Stimulated activated CD8-positive, alpha-beta memory T cell treated with anti-CD3 and anti-CD28 coated beads, Interleukin-15, amount 100 ng/mL, for 4 hours (primary cell): Measurements from ENCODE around the gene THUMPD2.

ENCODE experiments used
- DNase-seq, 2 donors: peaks; one replicate each; pipeline ENCODE4 v3.0.0-alpha.2; 2020; ENCODE audit warnings: low read depth in 2 of 2

The THUMPD2 gene

GRCh38 chr2:39718483-39718882 lies 60.6 kb downstream of the THUMPD2 start:
- no peak for DNase-seq

DNA sequence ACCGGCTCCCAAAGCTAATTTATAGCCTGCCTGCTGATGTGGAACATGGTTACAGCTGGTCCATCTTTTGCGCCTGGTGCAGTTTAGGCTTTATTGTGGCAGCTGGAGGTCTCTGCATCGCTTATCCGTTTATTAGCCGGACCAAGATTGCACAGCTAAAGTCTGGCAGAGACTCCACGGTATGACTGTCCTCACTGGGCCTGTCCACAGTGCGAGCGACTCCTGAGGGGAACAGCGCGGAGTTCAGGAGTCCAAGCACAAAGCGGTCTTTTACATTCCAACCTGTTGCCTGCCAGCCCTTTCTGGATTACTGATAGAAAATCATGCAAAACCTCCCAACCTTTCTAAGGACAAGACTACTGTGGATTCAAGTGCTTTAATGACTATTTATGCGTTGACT lies 62.0 kb downstream of the THUMPD2 start:
- no peak for DNase-seq

- no peak for DNase-seq
Observed at GRCh38 chr2:39715822-39716221, 63.2 kb downstream of the THUMPD2 start.

DNA sequence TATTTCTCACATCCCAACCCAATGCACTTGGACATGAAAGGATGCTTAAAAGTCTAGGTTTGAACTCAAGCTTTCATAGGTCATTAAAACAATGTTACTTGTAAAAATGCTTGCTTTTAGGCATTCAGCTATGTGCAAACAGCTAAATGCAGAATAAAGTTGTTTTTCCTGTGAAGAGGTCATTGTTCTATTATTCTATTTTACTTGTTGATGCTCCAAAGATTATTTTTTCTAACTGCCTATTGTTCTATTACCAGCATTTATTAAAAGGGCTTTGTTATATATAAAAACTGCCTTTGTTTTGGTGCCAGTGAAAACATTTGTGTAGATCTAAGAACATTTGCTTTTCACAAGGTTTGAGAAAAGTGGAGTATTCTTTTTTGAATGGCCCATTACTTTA lies 64.0 kb downstream of the THUMPD2 start:
- DNase-seq: no peak

- DNase-seq: no peak
Observed at GRCh38 chr2:39712953-39713352, 66.1 kb downstream of the THUMPD2 start.

GRCh38 chr2:39710807-39711206 lies 68.3 kb downstream of the THUMPD2 start:
- no peak for DNase-seq

- DNase-seq: no peak
Observed at GRCh38 chr2:39708003-39708402, 71.1 kb downstream of the THUMPD2 start.

GRCh38 chr2:39706945-39707344 lies 72.1 kb downstream of the THUMPD2 start:
- no peak for DNase-seq

DNA sequence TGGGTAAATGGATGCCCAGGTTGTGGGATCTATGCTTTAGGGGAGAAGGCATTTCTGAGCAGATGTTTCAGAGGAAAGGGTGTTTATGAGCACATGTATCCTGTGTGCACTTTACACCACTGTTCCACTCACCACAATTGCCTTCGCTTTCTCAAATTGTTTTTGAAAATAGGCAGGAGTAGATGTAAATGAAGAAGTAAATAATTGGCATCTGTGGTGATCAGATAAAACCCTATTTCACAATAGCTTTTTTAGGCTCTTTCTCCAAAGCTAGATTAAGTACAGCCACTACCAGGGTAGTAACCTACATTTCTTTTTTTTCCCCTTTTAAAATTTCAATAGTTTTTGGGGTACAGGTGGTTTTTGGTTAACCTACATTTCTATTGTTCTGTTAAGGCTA lies 72.7 kb downstream of the THUMPD2 start:
- DNase-seq: no peak

DNA sequence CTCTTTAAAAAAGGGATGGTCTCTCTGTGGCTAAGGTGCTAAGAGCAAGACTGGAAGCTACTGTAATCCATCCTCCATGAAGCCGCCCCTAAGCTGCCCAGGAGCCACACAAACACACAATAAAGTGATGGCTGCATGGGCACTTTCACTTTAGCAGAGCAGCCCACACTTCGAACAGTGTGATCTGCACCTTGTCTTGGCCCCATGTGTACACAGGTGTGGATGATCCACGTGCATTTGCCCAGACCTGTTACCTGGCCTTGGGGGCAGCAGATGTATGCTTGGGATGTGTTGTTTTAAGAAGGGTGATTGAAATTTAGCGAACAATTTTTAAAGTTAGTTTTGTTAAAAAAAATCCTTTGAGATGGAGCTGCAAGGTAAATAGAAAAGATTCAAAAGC lies 73.4 kb downstream of the THUMPD2 start:
- no peak for DNase-seq

GRCh38 chr2:39704540-39704939 lies 74.5 kb downstream of the THUMPD2 start:
- DNase-seq: no peak

GRCh38 chr2:39703181-39703872 lies 75.7 kb downstream of the THUMPD2 start:
- DNase-seq: no peak

DNA sequence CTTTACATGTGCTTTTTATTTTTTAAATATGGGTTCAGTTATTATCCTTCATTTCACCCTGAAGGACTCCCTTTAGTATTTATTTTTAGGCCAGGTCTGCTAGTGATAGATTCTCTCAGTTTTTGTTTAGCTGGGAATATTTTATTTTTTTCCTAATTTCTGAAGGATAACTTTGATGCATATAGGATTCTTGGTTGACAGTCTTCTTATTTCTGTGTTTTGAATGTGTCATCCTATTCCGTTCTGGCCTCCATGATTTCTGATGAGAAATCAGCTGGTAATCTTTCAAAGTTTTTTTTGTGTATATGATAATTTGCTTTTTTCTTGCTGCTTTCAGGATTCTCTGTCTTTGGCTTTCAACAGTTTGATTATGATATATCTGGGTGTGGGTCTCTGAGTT lies 77.9 kb downstream of the THUMPD2 start:
- DNase-seq: no peak

DNA sequence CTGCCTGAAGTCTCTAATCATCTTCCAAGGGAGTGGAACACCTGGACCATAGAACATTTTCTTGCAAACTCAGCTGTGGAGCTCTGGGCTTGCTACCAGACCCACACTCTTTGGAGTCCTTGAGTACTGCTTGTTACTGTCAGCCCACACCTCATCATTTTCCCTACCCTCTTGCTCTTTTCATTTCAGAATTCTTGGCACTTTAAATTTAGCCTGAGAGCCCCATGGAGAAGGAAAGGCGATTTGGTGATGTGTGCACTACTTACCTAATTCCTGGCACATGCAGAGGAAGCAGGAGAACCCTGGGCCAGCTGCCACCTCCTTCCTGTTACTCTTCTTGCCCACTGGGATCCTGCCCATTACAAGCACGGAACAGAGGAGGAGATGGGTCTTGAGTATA lies 81.6 kb downstream of the THUMPD2 start:
- no peak for DNase-seq

GRCh38 chr2:39696838-39697237 lies 82.2 kb downstream of the THUMPD2 start:
- DNase-seq: no peak

DNA sequence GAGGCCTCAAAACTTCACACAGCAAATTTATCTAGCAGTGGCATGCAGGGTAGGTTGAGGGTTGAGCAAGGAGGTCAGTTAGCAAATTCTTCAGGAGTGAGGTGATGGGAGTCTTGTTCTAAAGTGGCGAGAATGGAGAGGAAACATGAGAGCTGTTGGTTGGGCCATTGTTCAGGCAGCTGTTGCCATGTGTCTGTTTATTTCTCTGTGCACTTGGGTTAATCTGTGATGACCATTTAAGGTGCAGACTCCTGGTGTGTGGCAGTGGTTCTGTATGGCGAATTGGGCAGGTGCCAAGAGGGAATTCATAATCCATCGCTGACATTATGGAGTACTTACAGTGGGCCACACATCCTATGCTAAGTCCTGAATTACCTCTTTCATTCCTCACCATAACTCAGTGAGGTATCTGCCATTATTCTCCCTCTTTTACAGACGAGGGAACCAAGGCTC lies 82.9 kb downstream of the THUMPD2 start:
- no peak for DNase-seq

DNA sequence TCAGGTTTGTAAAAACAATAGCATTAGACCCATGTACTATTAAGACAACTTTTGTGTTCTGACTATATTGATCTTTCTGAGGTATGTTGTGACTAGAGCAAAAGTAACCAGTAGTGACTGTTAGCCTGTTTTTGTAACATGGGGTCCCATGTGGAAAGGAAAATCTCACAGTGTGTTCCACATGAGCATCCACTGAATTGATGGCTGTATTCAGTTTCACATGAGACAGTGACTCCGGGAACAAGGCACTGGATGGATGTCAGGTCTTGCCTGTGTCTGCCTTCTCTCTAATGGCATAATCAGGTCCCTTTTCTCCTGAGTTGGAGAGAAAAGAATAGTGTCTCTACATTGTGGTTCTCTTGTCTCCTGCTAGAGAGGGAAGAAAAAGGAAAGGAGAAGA lies 85.8 kb downstream of the THUMPD2 start:
- DNase-seq: no peak

- no peak for DNase-seq
Observed at GRCh38 chr2:39689876-39690275, 89.2 kb downstream of the THUMPD2 start.

DNA sequence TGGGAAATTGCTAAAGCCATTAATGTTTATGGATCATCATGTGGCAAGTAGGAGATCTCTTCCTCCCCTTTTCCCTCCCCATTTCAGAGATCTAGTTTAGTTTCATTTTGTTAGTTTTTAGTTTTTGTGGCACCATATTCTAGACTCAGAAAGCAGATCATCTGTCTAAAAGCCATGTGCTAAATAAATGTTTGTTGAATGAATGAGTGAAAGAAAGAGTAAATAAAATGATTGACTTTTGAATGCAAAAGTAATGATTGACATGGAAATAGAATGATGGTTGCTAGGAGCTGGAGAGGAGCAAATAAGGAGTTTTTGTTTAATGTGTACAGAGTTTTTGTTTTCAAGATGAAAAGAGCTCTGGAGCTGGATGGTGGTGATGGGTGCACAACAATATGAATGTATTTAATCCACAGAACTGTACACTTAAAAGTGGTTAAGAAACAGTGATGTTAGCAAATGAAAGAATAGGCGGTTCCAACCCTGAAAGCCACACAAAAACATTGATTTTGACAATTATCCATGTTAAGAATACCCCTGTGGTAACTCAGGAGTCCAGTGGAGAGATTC lies 89.7 kb downstream of the THUMPD2 start:
- DNase-seq: no peak

- no peak for DNase-seq
Observed at GRCh38 chr2:39688181-39688580, 90.9 kb downstream of the THUMPD2 start.

DNA sequence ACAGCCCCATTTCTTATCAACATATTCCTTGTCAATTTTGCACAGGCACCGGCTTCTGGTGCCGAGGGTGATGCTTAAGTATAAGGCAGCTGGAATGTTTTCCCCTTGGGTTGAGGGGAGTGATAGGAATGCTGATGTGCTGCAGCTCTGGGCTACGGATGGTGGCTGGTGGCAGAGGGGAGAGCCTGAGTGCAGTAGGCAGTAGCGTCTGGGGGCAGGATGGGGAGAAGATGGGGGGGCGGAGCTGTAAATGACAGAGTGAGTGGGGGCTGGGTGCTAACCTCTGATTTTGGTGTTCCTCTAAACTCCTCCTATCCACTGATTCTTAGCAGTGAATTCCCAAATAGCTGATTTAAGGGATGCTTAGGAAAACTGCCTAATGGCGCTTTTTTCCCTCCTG lies 92.6 kb downstream of the THUMPD2 start:
- no peak for DNase-seq
